GM21737 (cell line): ENCODE results near the gene WNT7A.

Experiments
- ATAC-seq: cut with Tn5 transposase; IDR thresholded peaks from one replicate; pipeline ENCODE4 v1.9.1; 2021; ENCODE audit warnings: mild to moderate bottlenecking, moderate library complexity; ENCODE audit not compliant: unreplicated experiment

WNT7A gene

GRCh38 chr3:13776253-13777050 is 103.4 kb downstream of the WNT7A start:
- no peak for ATAC-seq

GRCh38 chr3:13772885-13773745 is 106.8 kb downstream of the WNT7A start:
- ATAC-seq: no peak

GRCh38 chr3:13772321-13772745 is 107.5 kb downstream of the WNT7A start:
- ATAC-seq: no peak

- no peak for ATAC-seq
These were observed 108.4 kb downstream of the WNT7A start for GRCh38 chr3:13771496-13771895.

GRCh38 chr3:13770170-13771169 is 109.4 kb downstream of the WNT7A start:
- no peak for ATAC-seq

GRCh38 chr3:13769422-13769821 is 110.4 kb downstream of the WNT7A start:
- no peak for ATAC-seq

GRCh38 chr3:13768453-13768852 is 111.4 kb downstream of the WNT7A start:
- no peak for ATAC-seq

- ATAC-seq: no peak
These were observed 112.0 kb downstream of the WNT7A start for GRCh38 chr3:13767896-13768295.

- no peak for ATAC-seq
These were observed 112.8 kb downstream of the WNT7A start for GRCh38 chr3:13767030-13767429.
